Panc1 (cell line): Measurements from ENCODE around the gene ACOD1. TPM values are rescaled to one million over a fixed set of nuclear protein-coding genes. Genes with fewer than 3 reads are reported as not detected.

ENCODE experiments used
- ATAC-seq: fragments of 200-7000 bp; cut with Tn5 transposase; 2 replicates; pipeline ENCODE4 v1.9.1; 2020; ENCODE audit warnings: mild to moderate bottlenecking, moderate library complexity
- BruUV-seq: library from RNA; stranded (reverse); fragments of 400-500 nt; replicated peaks from 2 replicates; lab custom pipeline; 2021; lab: Mats Ljungman, UMichigan
- CTCF ChIA-PET: fragments of 300-600 bp; sonication (Branson Sonifier 250); formaldehyde crosslinking; loops from one replicate; lab custom pipeline; 2022; ENCODE audit warnings: antibody characterized with exemption; lab: Charles Lee
- POLR2A ChIA-PET: fragments of 300-600 bp; sonication (Branson Sonifier 250); formaldehyde crosslinking; loops from one replicate; lab custom pipeline; 2022; ENCODE audit warnings: antibody characterized with exemption; lab: Charles Lee
- DNase-seq: peaks from one replicate; pipeline ENCODE4 v3.0.0-alpha.2; 2010; ENCODE audit warnings: low read depth, low spot score
- H3K27ac ChIP-seq: 2 replicates; pipeline ENCODE4 v1.5.1; 2011; ENCODE audit warnings: mild to moderate bottlenecking, low read length, inconsistent platforms
- H3K27me3 ChIP-seq: fragments of 200-500 bp; sonication (Bioruptor generic); 2 replicates; pipeline ENCODE4 v1.6.0; 2014; ENCODE audit warnings: low read length, inconsistent platforms; ENCODE audit not compliant: control insufficient read depth, insufficient read depth
- H3K36me3 ChIP-seq: fragments of 200-500 bp; sonication (Bioruptor generic); 2 replicates; pipeline ENCODE4 v1.5.1; 2014; ENCODE audit warnings: inconsistent platforms, mild to moderate bottlenecking, low read length, moderate library complexity; ENCODE audit not compliant: control insufficient read depth, insufficient read depth
- H3K4me1 ChIP-seq: 2 replicates; pipeline ENCODE4 v1.5.1; 2011; ENCODE audit warnings: inconsistent platforms, mild to moderate bottlenecking, low read length, moderate library complexity; ENCODE audit not compliant: control insufficient read depth, insufficient read depth
- H3K4me3 ChIP-seq, 2 experiments: 2 replicates each; pipeline ENCODE4 v1.5.1; 2011 to 2012; ENCODE audit warnings: low read depth in 2 of 2, low read length in 2 of 2, mild to moderate bottlenecking in 2 of 2, inconsistent platforms in 1 of 2, moderate library complexity in 1 of 2
- H3K9me3 ChIP-seq: fragments of 200-500 bp; sonication (Bioruptor generic); 2 replicates; pipeline ENCODE4 v1.5.1; 2014; ENCODE audit warnings: low read depth, mild to moderate bottlenecking, inconsistent platforms, low read length, moderate library complexity; ENCODE audit not compliant: control insufficient read depth, insufficient read depth
- CTCF ChIP-seq: fragments of 450-650 bp; IDR thresholded peaks from 2 replicates; pipeline ENCODE4 v1.5.1; 2017; ENCODE audit warnings: mild to moderate bottlenecking
- POLR2AphosphoS5 ChIP-seq: IDR thresholded peaks from 2 replicates; pipeline ENCODE4 v1.6.1; 2012; ENCODE audit warnings: mild to moderate bottlenecking, low read depth, low read length, moderate library complexity
- REST ChIP-seq, 2 experiments: IDR thresholded peaks; 2 replicates each; pipeline ENCODE4 v1.6.1; 2011 to 2012; ENCODE audit warnings: low read depth in 2 of 2, control low read depth in 1 of 2, low read length in 1 of 2, mild to moderate bottlenecking in 1 of 2, moderate library complexity in 1 of 2; ENCODE audit not compliant: insufficient read depth in 1 of 2
- SIN3A ChIP-seq: IDR thresholded peaks from 2 replicates; pipeline ENCODE4 v1.6.1; 2012; ENCODE audit warnings: low read depth, mild to moderate bottlenecking, low read length, moderate library complexity, borderline replicate concordance; ENCODE audit not compliant: insufficient read depth
- TCF7L2 ChIP-seq: IDR thresholded peaks from 2 replicates; pipeline ENCODE4 v1.6.1; 2011; ENCODE audit warnings: mild to moderate bottlenecking, low read depth, low read length, inconsistent platforms
- in situ Hi-C: cut with HindIII; loops from 2 replicates; pipeline ENCODE4 v1.10.0; 2016; ENCODE audit warnings: low sequenced_read_pairs, low pct_unique_long_range_greater_than_20kb
- intact Hi-C: fragments of 100-400 bp; cut with micrococcal nuclease; formaldehyde crosslinking; loops from one replicate; pipeline ENCODE4 v1.10.0; 2022; ENCODE audit not compliant: unreplicated experiment
- total RNA-seq: library from RNA; stranded (reverse); gene quantifications from one replicate; pipeline ENCODE4 v1.2.1, GENCODE V29; 2021; ENCODE audit not compliant: unreplicated experiment

ACOD1 gene
- total RNA-seq, 1 experiment from 2014 or later, result not detected

- ATAC-seq (no peak), DNase-seq (no peak)
- Histone ChIP-seq H3K27ac (no peak overlapping the region), H3K4me3 (no peak overlapping the region), H3K36me3 (no peaks in the 10 kb centered on the region), H3K27me3 (no peaks in the 10 kb centered on the region), H3K4me1 (no peaks in the 10 kb centered on the region), H3K9me3 (no peaks in the 10 kb centered on the region)
- in situ Hi-C loops (no loop called here), intact Hi-C loops (no loop called here)
- TF ChIP-seq TCF7L2 (no peak), POLR2AphosphoS5 (no peak), SIN3A (no peak), CTCF (no peak), REST (IDR thresholded peaks at IDR 0.05; ENCODE audit: insufficient read depth in 1 of 2, low read depth in 2 of 2, low read length in 1 of 2) (no peak)
- POLR2A ChIA-PET, result no interaction called here
- CTCF ChIA-PET, result no interaction called here
- BruUV-seq, result no TSS peak
Measured at GRCh38 chr13:76932076-76932475, 16.2 kb upstream of the ACOD1 start.

GRCh38 chr13:76934671-76935070 is 13.6 kb upstream of the ACOD1 start:
- ATAC-seq (no peak), DNase-seq (no peak)
- ChIA-PET CTCF (no interaction called here), POLR2A (no interaction called here)
- BruUV-seq, result no TSS peak
- no peaks in the 10 kb centered on the region for H3K4me1 ChIP-seq
- in situ Hi-C loops, result no loop called here
- H3K27ac ChIP-seq, result no peak overlapping the region
- H3K4me3 ChIP-seq, result no peak overlapping the region
- H3K36me3 ChIP-seq, result no peaks in the 10 kb centered on the region
- no peak for TF ChIP-seq REST (IDR thresholded peaks at IDR 0.05; ENCODE audit: insufficient read depth in 1 of 2, low read depth in 2 of 2, low read length in 1 of 2)
- TF ChIP-seq SIN3A, result no peak
- TF ChIP-seq TCF7L2, result no peak
- no peak for TF ChIP-seq CTCF
- TF ChIP-seq POLR2AphosphoS5, result no peak
- no peaks in the 10 kb centered on the region for H3K9me3 ChIP-seq
- intact Hi-C loops, result no loop called here
- H3K27me3 ChIP-seq, result no peaks in the 10 kb centered on the region
